HCEC 1CT (cell line): ENCODE measurements around the gene ERC2.
A peak's percentile ranks its signal among the peaks of the same experiment; 100 is the strongest.
"Not testable (repeated sequence)": the region's sequence is repeated elsewhere in the genome, so short reads cannot be mapped to it uniquely, and the experiment has no call there.

Experiments
- DNase-seq: peaks from one replicate; pipeline ENCODE4 v3.0.0-alpha.2; 2017

ERC2 gene

DNA sequence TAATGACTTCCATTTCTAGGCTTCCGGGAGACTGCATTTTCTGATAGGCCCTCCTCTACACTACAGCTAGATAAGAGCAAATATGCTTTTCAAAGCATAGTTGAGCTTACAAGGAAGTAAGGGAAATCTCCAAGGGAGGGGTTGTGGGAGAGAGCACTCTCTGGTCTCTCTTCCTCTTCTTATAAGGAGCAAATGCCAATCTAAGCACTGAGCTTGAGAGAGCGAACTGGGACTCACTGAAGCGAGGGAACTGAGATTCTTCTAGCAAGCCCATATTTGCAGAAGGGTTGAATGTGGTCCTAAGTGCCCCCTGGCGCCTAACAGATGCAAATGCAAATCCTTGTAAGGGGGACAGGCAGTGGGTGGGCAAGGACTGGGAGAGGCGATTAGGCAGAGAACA, 164.8 kb downstream of the ERC2 start:
- DNase-seq: peak; percentile 23

DNA sequence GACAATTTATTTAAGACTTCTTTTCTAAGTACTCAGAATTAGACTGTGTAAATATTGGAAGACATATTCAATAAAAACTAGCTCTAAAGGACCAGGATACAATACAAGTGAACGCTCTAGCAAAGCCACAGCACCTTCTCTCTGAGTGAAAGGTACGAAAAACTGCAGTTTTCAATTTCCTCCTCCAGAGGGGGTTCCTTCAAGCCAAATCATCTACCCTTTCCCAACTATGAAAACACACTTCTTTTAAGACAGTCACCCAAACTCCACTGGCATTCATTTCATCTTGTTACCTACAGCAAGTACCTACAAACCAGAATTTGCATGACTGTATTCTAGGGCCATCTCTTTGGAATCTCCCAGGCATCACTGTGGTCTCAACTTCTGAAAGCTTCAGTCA, 165.8 kb downstream of the ERC2 start:
- DNase-seq: no peak

DNA sequence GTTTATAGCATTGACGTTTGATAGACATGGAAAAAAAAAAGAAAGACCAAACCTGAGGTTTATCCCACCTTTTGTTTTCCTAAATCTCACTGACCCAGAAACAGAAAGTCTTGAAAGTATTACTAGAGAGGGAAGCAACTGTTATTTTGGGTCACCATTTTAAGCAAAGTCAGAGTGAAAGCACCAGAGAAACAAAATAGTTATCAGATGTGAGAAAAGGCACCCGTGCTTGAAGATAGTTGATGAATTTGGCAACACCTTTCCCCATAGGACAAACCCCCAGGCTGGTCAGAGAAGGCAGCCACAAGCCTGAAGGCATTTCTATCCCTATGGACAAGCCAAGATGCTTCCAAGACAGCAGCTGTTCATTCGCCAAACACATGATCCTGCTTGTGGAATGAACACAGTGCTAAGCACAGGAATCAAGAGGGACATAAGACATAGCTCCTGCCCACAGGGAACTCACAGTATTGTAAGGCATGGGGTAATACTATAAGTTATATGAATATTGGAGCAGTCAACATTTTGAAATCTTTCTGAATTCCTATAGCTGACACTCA, 170.9 kb downstream of the ERC2 start:
- no peak for DNase-seq

DNA sequence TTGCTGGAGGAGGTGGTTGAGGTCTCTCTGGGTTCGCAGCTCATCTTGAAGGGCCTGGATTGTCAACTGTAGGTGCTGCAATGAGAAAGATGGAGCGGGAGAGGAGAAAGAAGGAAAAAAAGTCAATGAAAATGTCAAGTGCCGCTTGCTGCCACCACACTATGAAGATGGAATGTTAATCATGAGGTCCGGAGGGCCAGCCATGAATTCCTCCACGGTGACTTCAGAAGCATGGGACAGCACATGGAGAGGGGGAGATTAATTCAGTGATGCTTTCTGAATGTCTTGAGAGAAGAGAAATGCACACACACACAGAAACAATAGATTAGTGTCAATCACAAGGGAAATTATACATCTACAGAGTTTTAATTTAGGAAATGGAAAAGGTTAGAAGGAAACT, 171.9 kb downstream of the ERC2 start:
- DNase-seq: no peak

DNA sequence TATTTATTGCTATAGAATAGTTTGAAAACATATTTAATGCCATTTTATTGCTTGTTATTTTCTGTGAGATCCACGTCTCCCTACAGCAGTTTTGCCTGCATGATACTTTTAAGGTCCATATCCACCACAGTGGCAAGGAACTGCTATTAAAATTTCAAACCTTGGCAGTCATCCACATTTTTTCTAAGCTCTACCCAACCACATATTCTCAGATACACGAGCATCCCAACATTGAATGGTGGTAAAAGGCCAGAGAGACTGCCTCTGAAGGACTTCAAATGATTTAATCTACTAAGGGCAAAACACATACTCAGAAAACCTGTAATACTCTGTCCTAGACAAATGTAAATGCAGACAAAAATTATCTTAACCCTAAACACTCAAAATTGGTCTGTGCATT, 173.1 kb downstream of the ERC2 start:
- no peak for DNase-seq

DNA sequence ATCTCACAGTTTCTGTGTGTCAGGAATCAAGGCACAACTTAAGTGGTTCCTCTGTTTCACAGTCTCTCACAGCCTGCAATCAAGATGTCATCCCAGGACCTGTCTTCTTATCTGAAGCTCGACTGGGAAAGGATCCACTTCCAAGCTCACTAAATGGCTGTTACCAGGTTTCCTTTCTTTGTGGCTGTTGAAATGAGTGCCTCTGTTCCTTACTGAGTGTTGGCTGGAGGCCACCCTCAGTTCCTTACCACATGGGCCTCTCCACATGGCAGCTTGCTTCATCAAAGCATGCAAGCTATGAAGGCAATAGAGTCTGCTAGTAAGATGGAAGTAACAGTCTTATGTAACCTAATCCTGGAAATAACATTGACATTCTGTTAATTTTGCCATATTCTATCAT, 174.0 kb downstream of the ERC2 start:
- DNase-seq: no peak

DNA sequence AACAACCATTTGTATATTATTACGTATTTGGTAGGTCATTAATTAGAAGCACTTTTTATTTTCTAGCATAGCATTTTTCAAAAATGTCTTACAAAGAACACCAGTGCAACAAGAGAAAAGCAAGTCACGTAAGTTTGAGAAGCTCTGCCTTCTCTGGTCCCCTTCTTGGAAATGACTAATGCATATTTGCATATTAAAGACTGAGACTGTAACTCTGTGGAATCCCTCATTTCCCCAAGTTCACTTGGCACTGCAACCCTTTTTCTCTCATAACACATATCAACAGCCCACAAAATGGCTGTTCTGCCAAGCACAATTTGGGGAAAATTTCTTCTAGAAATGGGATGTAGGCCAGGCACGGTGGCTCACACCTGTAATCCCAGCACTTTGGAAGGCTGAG, 176.3 kb downstream of the ERC2 start:
- DNase-seq: no peak

DNA sequence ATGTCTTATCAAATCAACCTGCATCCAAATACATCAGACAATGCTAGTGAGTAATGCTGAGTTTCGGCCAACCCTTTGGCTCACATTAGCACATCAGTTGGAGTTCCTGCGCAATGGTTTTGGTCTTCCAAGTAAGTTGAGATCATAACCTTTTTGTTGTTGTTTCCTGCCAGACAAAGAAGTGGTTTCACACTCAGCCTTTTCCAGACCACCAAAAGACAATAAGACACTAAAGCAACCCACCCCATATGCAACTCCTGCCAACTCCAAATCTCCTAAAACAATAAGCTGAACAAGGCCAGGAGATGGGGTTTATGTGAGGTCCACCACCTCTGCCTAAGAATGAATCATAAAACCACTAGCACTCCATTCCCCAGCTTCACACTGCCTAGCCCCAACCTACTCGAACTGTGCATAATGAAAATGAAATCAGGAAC, 177.0 kb downstream of the ERC2 start:
- DNase-seq: no peak

DNA sequence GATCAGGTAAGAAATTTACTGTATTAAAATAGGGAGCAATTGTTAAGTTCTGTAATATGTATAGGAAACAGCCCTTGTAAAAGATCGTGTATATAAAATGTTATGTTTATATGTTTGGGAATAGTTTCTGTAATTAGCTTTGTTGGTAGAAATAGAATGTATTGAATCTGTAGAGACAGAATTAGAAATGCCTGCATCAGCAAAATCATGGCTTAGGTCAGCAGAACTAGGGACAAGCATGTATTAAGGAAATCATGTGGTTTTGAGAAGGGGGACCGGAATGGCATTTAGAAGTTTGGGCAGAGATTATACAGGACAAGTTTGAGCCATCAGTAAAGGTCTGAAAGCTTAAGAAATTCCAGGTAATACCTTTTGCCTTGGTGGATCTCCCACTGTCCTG, 177.9 kb downstream of the ERC2 start:
- no peak for DNase-seq

DNA sequence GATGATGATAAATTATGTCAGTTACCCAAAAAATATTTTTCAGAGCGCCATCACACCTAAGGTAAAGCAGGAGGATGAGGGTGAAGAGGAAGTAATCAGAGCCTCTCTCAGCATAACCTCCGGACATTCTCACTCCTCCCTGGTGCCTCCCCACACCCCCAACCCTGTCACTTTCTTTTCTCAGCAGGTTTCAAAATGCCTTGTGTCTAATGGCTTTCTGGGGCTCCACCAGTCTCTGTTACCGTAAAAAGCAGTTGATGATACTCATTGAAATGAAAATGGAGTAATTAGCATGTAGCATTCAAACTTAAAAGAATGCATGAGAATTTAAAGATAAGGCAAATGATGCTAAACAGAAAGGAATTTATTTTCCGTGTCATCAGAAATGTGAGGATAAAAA, 180.0 kb downstream of the ERC2 start:
- DNase-seq: no peak

DNA sequence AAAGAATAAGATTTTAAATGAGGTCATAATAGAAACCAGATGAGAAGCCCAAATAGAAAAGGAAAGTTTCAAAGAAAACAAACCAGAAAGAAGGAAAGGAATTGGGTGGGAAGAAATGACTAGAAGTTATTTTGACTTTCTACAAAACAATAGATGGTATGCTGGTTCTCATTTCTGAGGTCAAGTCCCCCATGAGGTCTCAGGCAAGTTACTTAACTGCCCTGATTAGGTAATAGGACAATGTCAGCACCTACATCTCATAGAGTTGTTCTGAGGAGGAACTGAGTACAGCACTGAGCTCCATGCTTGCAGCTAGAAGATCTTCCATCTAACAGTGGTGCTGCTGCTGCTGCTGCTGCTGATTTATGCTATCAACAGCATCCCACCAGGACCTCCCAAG, 185.9 kb downstream of the ERC2 start:
- no peak for DNase-seq

DNA sequence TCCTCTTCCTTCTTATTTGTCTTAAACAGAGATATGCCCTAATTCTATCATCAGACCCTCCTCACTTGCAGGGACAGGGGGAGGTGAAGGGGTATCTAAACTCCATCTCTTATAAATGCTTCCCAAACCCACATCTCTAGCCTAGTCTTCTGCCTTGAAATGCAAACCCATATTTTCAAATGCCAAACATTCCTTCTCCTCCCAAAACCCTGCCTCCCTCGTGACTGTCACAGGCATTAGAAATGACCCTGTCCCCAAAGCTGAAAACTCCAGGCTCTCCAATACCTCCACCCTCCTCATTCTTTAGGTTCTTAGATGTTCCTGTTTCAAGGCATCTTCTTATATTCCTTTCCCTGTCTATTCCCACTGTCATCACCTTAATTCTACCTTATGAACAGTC, 191.0 kb downstream of the ERC2 start:
- DNase-seq: no peak

DNA sequence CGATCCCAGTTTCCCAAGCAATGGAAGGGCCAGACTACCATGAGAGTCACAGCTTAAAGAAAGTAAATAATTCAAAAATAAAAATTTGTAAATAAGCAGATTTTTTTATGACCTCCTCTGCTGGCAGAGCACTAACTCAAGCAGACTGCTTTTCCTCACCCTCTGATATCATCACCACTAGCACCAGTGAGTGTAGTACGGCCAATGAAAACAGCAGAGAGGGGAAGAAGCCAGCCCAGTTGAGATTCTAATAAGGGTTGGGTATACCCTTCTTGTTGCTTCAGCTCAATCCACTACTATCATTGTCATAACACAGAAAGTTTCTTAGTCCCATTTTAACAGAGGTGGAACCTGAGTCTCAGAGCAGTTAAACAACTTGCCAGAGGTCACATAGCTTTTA, 193.1 kb downstream of the ERC2 start:
- DNase-seq: no peak

DNA sequence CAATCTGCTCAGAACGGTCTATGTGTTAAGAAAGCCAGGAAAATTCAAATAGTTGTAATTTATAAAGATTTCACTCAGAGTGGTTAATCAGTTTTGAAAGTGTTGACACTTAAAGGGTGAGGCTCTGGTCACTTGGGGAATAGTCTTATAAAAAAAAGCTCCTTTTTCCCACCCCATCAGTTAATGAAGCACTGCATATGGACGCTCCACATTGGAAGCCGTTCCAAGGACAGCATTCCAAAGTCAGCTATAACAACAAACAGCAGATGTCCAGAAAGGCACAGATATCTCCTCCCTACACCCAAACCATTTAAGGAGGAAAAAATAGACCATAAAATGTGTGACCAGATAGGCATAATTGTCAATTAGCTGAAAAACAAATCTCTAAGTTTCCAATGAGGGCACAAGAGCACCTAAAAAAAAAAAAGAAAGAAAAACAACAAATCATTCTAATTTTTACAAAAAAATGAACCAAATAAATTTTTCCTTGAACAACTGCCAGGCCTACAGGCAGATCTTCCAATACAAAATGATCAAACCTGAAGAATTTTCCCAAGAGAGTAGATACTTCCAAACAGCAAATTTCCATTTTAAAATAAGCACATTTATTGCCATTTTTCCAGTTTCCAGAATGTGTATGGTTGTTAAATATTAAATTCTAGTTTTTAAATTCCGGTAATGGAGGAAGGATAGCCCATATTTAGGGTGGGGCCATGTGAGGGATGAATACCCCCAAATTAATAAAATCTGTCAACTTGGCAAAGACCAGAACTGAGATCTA, 198.3 kb downstream of the ERC2 start:
- no peak for DNase-seq

DNA sequence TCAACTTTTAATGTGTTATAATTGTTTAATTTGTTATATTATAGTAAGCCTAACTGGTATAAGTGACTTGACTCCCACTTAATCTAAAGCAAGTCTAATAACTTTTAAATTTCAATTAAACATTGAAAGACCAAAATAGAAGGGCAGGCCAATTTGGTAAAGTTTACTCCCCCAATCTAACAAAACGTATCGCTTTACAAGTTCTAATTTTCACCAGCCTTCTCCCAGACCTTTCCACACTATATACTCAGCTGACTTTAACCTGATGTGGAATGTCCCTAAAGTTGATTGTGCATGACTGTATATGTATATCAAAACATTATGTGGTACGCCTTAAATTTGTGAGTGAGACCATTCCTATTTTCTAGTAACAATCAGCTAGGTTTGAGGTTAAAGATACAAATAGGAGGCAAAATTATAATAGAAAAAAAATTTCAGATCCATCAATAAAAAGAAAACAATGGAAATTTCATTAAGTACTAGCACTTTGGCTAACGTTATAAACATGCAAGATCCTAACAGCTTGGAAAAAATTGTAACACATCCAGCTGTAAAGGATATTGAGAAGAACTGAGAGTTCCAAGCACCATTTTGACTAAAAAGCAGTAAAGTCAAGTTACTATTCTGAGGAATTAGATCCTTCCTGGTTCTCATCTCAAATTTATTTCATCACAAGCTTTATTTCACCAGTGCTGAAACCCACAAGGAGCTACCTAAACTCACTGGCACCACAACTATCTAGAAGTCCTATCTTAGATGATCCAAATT, 199.5 kb downstream of the ERC2 start:
- no peak for DNase-seq

DNA sequence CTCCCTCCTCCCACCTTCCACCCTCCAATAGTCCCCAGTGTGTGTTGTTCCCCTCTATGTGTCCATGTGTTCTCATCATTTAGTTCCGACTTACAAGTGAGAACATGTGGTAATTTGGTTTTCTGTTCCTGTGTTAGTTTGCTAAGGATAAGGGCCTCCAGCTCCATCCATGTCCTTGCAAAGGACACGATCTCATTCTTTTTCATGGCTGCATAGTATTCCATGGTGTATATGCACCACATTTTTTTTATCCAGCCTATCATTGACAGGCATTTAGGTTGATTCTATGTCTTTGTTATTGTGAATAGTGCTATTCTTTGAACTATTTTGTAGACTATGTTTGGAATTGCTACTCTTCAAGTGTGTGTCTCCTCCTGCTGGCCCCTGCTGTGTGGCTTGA, 206.4 kb downstream of the ERC2 start:
- DNase-seq: not testable (repeated sequence)

DNA sequence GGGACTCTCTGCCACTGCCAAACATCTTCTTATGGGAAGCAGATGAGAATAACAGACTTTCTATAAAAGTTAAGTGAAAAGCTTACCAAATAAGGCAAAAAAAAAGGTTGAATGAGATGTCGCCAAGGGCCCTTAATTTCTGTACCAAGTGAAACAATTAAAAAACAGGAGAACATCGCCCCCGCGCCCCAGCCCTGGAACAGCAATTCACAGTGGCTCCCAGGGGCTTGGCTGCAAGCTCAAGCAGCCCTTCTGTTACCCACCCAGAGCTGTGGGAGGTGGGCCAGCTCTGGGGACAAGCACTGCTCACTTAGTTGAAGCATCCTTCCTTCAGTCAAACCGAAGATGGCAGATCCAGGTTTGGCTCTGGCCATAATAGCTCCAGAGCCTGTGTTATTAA, 208.0 kb downstream of the ERC2 start:
- DNase-seq: no peak

DNA sequence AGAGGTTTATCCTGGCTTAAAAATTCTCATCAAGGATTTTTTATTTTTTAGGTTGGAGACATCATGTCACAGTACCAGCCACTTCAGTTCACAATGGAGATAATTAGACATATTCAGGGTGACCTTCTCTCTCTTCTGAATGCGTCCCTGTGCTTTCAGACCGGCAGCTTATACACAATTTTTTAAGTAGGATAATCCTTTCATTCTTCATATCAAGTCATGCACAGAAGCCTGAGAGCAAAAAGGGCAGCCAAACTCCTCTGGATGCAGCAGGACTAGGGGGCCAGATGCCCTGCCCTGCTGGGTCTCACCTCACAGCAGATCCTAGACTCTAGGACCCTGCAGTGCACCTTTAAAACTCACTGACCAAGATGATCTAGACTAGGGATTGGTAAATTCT, 210.4 kb downstream of the ERC2 start:
- DNase-seq: no peak

DNA sequence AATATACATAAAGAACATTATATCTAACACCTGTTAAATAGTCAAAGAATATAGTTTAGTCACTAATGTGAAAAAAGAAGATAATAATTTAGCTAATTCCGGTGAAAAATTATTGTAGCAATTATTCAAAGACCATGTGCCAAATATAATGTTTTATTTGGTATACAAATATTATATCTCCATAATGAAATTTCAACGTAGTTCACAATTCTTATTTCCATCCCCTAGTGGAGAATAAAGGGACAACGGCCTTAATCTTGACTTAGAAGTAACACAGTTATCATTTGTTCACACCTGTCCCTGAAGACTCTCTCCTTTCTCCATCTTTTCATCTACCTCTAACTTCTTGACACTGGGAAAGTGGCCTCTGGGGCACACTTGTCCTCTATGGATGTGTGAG, 213.4 kb downstream of the ERC2 start:
- DNase-seq: no peak

DNA sequence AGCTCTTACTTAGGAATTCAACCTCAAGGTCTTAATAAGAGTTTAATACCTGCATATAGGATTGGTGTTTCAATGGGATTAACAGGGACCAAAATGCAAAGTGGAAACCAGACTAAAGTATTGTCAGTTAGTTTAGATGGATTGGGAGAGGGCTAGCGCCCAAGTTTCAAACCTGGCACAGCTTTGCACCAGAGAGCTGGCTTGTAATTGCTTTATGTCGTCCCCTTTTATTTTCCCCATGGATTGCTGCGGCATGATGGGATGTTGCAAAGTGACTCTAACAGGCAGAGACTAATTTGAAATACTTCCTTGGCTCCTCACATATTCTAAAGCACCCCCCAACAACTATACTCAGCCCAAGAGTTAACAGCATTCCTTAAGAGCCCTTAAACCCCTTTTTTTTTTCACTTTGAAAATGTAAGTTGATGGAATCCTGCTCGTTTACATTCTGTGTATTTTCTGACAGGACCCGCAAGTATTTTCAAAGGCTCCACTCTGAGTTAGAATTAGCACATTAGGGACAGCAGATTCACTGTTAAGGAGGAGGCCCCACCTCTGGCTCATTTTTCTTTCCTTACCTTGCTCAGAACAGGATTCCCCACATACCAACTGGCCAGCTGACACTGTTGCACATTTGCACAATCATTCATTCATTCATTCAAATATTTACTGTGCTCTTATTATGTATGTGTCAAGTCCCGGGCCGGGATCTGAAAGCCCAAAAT, 214.2 kb downstream of the ERC2 start:
- DNase-seq: no peak

DNA sequence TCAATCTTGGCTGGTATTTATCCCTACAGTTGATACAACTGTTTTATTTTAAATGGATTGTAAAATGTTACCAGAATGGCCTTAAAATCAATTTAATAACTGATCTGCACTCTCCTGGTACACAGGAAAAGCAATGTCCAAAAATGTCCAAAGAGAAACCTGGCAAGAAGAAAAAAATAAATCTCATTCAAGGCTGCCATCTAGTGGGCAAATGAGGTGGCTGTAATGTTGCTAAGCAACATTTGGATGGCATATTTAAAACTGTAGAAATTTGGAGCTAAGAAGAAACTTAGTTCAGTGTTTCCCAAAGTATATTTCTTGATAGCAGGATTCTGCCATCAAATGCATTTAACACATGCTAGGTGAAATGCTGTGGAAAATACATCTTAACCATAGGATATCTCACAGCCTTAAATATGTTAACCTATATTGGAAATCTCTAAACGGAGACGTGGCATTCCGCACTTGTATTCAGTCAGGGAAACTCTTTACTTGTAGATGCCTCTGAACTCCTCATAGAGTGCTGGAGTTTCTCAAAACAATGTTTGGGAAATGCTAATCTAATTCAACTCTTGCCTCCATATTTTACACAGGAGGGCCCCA, 216.8 kb downstream of the ERC2 start:
- DNase-seq: peak; percentile 24

DNA sequence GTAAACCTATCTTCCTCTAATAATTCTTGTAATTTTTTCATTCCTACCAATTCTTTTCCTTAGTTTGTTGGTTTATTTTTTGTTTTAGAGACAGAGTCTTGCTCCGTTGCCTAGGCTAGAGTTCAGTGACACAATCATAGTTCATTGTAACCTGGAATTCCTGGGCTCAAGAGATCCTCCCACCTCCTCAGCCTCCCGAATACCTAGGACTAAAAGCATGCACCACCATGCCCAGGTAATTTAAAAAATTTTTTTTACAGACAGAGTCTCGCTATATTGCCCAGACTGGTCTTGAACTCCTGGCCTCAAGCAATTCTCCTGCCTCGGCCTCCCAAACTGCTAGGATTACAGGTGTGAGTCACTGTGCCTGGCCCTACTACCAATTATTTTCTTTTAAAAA, 220.2 kb downstream of the ERC2 start:
- DNase-seq: no peak

DNA sequence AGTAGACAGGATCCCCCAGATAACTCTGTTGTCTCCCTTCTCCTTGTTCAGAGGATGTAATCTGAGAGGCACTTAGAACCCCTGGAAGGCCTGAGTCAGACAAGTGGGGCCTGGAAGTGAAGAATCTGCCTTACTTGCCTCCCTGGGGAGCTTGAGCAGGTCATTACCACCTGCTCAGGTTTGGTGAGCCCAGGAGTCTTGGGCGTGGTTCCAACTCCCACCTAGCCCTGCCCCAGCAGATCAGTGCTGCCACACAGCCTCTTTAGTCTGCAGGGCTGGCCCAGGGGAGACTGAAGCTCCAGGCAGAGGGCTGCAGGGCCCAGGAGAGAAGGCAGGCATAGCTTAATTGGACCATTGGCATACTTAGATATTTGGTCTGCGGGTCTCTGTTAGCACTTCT, 230.0 kb downstream of the ERC2 start:
- DNase-seq: no peak
